ENCODE results near the gene ROBO1.

Gene ROBO1

DNA sequence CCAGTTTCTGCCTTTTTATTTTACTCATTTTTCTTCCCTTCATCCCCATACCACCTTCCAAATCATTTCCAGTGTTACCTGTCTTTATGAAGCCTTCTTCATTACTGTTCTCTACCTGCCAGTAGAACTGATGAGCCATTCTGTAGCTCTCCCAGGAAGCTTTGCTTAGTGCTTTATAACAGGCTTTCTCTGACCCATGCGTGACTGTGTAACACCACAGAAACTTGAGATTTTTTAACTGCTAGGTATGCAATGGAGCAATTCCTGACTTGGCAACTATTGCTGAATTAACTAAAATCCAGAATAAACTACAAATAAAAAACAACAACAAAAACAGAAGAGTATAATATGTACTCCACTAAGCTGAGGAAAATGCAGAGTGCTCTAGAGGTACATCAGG lies 289.2 kb downstream of the ROBO1 start:
- no peak overlapping the region for H3K27ac Mint-ChIP-seq
- H3K27me3 Mint-ChIP-seq (ENCODE audit: low read depth, poor library complexity) = peaks cover 4% of the 10 kb centered on the region
- no peak for DNase-seq
- H3K36me3 Mint-ChIP-seq (ENCODE audit: low read depth) = no peaks in the 10 kb centered on the region
- TF ChIP-seq, protein P1, sequence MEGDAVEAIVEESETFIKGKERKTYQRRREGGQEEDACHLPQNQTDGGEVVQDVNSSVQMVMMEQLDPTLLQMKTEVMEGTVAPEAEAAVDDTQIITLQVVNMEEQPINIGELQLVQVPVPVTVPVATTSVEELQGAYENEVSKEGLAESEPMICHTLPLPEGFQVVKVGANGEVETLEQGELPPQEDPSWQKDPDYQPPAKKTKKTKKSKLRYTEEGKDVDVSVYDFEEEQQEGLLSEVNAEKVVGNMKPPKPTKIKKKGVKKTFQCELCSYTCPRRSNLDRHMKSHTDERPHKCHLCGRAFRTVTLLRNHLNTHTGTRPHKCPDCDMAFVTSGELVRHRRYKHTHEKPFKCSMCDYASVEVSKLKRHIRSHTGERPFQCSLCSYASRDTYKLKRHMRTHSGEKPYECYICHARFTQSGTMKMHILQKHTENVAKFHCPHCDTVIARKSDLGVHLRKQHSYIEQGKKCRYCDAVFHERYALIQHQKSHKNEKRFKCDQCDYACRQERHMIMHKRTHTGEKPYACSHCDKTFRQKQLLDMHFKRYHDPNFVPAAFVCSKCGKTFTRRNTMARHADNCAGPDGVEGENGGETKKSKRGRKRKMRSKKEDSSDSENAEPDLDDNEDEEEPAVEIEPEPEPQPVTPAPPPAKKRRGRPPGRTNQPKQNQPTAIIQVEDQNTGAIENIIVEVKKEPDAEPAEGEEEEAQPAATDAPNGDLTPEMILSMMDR (IDR thresholded peaks at IDR 0.05) = no peak
- peaks cover 5% of the 10 kb centered on the region for H3K4me1 Mint-ChIP-seq
- H3K4me3 Mint-ChIP-seq = no peak overlapping the region
- H3K9me3 Mint-ChIP-seq = no peaks in the 10 kb centered on the region

DNA sequence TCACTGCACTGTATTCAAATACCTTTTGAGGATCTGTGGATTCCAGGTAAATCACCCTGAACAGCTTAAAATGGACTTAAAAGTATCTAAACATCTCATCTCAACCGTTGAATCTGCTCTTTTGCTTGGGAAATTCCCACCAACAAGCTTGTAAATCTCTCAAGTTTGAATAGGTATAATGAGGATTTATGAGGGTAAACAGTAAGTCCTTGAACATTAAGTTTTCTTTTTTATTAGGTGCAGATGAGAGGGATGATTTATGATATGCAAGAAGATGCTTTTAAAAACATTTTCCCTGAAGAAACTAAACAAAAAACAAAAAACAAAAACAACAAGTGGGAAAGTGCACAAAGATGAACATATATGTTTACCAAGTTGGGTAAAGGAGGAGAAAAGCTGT lies 290.6 kb downstream of the ROBO1 start:
- Mint-ChIP-seq H3K27me3 (ENCODE audit: low read depth, poor library complexity) (peaks cover 4% of the 10 kb centered on the region), H3K36me3 (ENCODE audit: low read depth) (no peaks in the 10 kb centered on the region), H3K4me3 (no peak overlapping the region), H3K27ac (no peak overlapping the region), H3K9me3 (no peaks in the 10 kb centered on the region), H3K4me1 (peaks cover 5% of the 10 kb centered on the region)
- DNase-seq = no peak
- TF ChIP-seq, protein P1 (IDR thresholded peaks at IDR 0.05) = no peak

DNA sequence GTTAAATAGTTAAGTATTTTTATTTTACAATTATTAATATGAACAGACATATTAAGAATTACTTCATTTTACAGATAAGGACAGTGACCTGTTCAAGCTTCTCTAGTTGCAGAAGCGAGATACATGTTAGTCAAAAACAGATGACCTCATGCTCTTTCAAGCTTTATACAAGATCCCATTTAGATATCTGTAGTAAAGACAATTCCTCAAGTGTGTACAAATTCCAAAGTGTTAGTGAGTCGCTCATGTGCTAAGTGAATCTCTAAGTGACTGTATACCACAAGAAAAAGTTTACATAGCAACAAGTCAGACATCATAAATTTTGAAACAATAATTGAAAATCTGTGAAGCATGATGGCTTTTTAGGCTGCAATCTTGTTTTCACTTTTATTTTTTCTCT lies 293.8 kb downstream of the ROBO1 start:
- TF ChIP-seq, protein P1 (IDR thresholded peaks at IDR 0.05) = no peak
- DNase-seq = no peak
- peaks cover 5% of the 10 kb centered on the region for H3K4me1 Mint-ChIP-seq
- H3K36me3 Mint-ChIP-seq (ENCODE audit: low read depth) = no peaks in the 10 kb centered on the region
- peaks cover 4% of the 10 kb centered on the region for H3K27me3 Mint-ChIP-seq (ENCODE audit: low read depth, poor library complexity)
- no peak overlapping the region for H3K4me3 Mint-ChIP-seq
- H3K27ac Mint-ChIP-seq = no peak overlapping the region
- H3K9me3 Mint-ChIP-seq = no peaks in the 10 kb centered on the region

DNA sequence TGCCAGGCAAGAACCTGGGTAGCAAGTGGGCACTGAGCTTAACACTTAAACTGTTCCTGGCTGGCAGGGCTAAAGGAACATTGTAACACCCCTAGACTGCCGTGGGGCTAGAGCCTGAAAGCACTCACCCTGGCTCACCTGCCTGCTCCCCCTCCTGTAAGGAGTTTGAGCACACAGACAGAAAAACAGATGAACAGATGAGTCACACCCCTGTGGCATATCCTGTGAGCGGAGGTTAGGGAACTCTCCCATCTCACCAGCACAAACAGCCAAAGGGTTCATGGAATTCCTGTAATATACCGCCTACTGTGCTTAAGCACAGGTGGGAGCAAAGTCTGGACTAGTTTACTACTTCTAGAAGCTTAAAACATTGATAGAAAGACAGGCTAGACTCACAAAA lies 300.1 kb downstream of the ROBO1 start:
- no peaks in the 10 kb centered on the region for H3K36me3 Mint-ChIP-seq (ENCODE audit: low read depth)
- H3K9me3 Mint-ChIP-seq = no peaks in the 10 kb centered on the region
- H3K4me1 Mint-ChIP-seq = no peaks in the 10 kb centered on the region
- H3K27ac Mint-ChIP-seq = peak overlapping the region; percentile 30
- TF ChIP-seq, protein P1 (IDR thresholded peaks at IDR 0.05) = no peak
- DNase-seq = no peak
- no peak overlapping the region for H3K4me3 Mint-ChIP-seq
- no peaks in the 10 kb centered on the region for H3K27me3 Mint-ChIP-seq (ENCODE audit: low read depth, poor library complexity)

DNA sequence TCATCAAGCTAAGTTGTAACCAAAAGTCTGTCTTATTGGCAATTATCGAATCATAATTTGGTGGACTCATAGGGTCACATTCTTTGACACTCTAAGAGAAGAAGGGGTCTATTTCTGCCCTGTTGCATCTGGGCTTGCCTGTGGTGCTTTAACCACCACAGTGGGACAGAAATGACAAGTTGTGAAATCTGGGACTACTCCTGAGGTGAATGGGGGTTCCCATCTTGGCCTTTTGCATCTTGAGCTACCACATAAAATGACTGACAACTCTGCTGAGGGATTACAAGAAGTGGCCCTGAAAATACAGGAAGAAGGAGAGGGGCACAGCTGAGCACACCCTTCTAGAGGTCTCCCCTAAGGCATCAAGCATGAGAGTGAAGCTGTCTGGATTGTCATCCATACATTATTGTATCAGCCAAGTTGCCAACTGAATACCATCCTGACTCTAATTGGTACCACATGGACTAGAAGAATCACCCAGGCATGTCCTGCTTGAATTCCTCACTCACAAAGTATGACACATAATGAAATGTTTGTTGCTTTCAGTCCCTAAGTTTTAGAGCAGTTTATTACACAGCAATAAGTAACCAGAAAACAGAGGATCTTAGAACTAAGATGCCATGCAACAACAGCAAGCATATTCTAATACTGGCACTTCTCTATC lies 306.5 kb downstream of the ROBO1 start:
- DNase-seq = no peak
- Mint-ChIP-seq H3K4me1 (no peaks in the 10 kb centered on the region), H3K27me3 (ENCODE audit: low read depth, poor library complexity) (no peaks in the 10 kb centered on the region), H3K9me3 (no peaks in the 10 kb centered on the region), H3K4me3 (no peak overlapping the region), H3K36me3 (ENCODE audit: low read depth) (no peaks in the 10 kb centered on the region), H3K27ac (no peak overlapping the region)
- TF ChIP-seq, protein P1 (IDR thresholded peaks at IDR 0.05) = no peak

DNA sequence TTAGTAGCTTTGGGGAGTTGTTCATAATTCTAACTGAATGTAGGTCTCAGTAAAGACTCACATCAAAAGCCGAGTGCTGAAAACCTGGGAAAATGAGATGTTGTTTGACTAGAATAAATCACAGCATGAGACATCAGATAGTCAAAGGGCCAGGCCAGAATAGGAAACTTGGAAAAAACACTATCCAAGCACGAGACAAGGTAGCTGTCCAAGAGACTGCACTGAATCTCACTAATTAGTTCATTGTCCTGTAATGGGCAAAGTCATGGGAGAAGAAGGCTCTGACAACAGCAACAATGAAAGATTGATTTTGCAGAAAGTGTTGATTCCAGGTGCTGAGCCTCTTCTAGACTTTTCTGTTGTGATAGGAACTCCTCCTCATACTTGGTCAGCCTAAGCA lies 314.2 kb downstream of the ROBO1 start:
- Mint-ChIP-seq H3K4me3 (no peak overlapping the region), H3K9me3 (no peaks in the 10 kb centered on the region), H3K36me3 (ENCODE audit: low read depth) (no peaks in the 10 kb centered on the region), H3K27me3 (ENCODE audit: low read depth, poor library complexity) (peaks cover 3% of the 10 kb centered on the region), H3K4me1 (no peaks in the 10 kb centered on the region), H3K27ac (no peak overlapping the region)
- TF ChIP-seq, protein P1 (IDR thresholded peaks at IDR 0.05) = no peak
- no peak for DNase-seq
